Endothelial cell of umbilical vein (primary cell): ENCODE data around the gene FYCO1. TPM values are rescaled to one million over a fixed set of nuclear protein-coding genes. Genes with fewer than 3 reads are reported as not detected.

Source experiments
- BruUV-seq: library from RNA; stranded (reverse); fragments of 400-500 nt; replicated peaks from 2 replicates; lab custom pipeline; 2021; lab: Mats Ljungman, UMichigan
- CTCF ChIA-PET: fragments of 300-600, 350-600 bp; sonication (Branson Sonifier 250); formaldehyde crosslinking; loops from one replicate; lab custom pipeline; 2021; ENCODE audit warnings: antibody characterized with exemption, inconsistent platforms; lab: Charles Lee
- POLR2A ChIA-PET: fragments of 300-600, 350-600 bp; sonication (Branson Sonifier 250); formaldehyde crosslinking; loops from one replicate; lab custom pipeline; 2021; ENCODE audit warnings: antibody characterized with exemption, inconsistent platforms; lab: Charles Lee
- DNase-seq: peaks from one replicate; pipeline ENCODE4 v3.0.0-alpha.2; 2011; ENCODE audit warnings: low read depth, low spot score
- FAIRE-seq: peaks from 2 replicates; lab custom pipeline; 2011; peaks lifted over from hg19 to GRCh38; lab: Jason Lieb, UNC
- H2AFZ ChIP-seq: 2 replicates; pipeline ENCODE4 v1.6.0; 2012; ENCODE audit warnings: low read depth, low read length, control low read depth, inconsistent platforms
- H3K27ac ChIP-seq: 2 replicates; pipeline ENCODE4 v1.5.1; 2011; ENCODE audit warnings: low read depth, mild to moderate bottlenecking, control low read depth, low read length, moderate library complexity; ENCODE audit not compliant: insufficient read depth
- H3K27me3 ChIP-seq, 2 experiments: 2 replicates each; pipeline versions ENCODE4 v1.6.0 to v1.6.1; 2011; ENCODE audit warnings: low read length in 2 of 2, mixed read lengths in 1 of 2; ENCODE audit not compliant: control insufficient read depth in 2 of 2, insufficient read depth in 2 of 2
- H3K36me3 ChIP-seq, 2 experiments: 2 replicates in 1 of 2; 3 replicates in 1 of 2; pipeline ENCODE4 v1.5.1; 2011; ENCODE audit warnings: low read length in 2 of 2, mild to moderate bottlenecking in 1 of 2, moderate library complexity in 1 of 2; ENCODE audit not compliant: control insufficient read depth in 2 of 2, insufficient read depth in 2 of 2; ENCODE audit errors: extremely low read depth in 1 of 2
- H3K4me1 ChIP-seq: 3 replicates; pipeline ENCODE4 v1.5.1; 2011; ENCODE audit warnings: mild to moderate bottlenecking, low read length; ENCODE audit not compliant: control insufficient read depth, insufficient read depth; ENCODE audit errors: extremely low read depth
- H3K4me2 ChIP-seq: 2 replicates; pipeline ENCODE4 v1.6.1; 2011; ENCODE audit warnings: low read length, control low read depth, mixed read lengths; ENCODE audit not compliant: insufficient read depth
- H3K4me3 ChIP-seq, 3 experiments: fragments of 200-600 bp in 1 of 3; sonication (generic), shearing (Covaris generic) in 1 of 3; replicated peaks in 1 of 3; 2 replicates each; pipeline ENCODE4 v1.5.1; 2011 to 2016; ENCODE audit warnings: control low read depth in 3 of 3, low read length in 3 of 3, mild to moderate bottlenecking in 2 of 3, inconsistent platforms in 1 of 3, low read depth in 1 of 3, moderate library complexity in 1 of 3; ENCODE audit not compliant: insufficient read depth in 1 of 3
- H3K79me2 ChIP-seq: 2 replicates; pipeline ENCODE4 v1.6.0; 2012; ENCODE audit warnings: low read length, inconsistent platforms; ENCODE audit not compliant: control insufficient read depth, insufficient read depth
- H3K9ac ChIP-seq: replicated peaks from 2 replicates; pipeline ENCODE3; 2011; ENCODE audit warnings: low read length, control low read depth; ENCODE audit not compliant: insufficient read depth; ENCODE audit errors: extremely low read depth
- H3K9me1 ChIP-seq: replicated peaks from 3 replicates; pipeline ENCODE4 v1.6.0; 2011; ENCODE audit warnings: mild to moderate bottlenecking, low read length; ENCODE audit not compliant: control insufficient read depth, insufficient read depth; ENCODE audit errors: extremely low read depth
- H3K9me3 ChIP-seq: replicated peaks from 2 replicates; pipeline ENCODE4 v1.5.1; 2012; ENCODE audit warnings: low read length, inconsistent platforms; ENCODE audit not compliant: control insufficient read depth, insufficient read depth
- H4K20me1 ChIP-seq: replicated peaks from 2 replicates; pipeline ENCODE3; 2011; ENCODE audit warnings: mild to moderate bottlenecking, low read length; ENCODE audit not compliant: control insufficient read depth, insufficient read depth; ENCODE audit errors: extremely low read depth
- EZH2 ChIP-seq: IDR thresholded peaks from 2 replicates; pipeline ENCODE4 v1.6.1; 2012; ENCODE audit warnings: borderline replicate concordance, low read depth, mild to moderate bottlenecking, moderate library complexity, low read length, inconsistent platforms; ENCODE audit not compliant: severe bottlenecking
- FOS ChIP-seq: IDR thresholded peaks from 2 replicates; pipeline ENCODE4 v1.6.1; 2011; ENCODE audit warnings: mild to moderate bottlenecking, low read length, moderate library complexity, borderline replicate concordance; ENCODE audit not compliant: insufficient read depth
- GATA2 ChIP-seq: IDR thresholded peaks from 2 replicates; pipeline ENCODE4 v1.7.0; 2011; ENCODE audit warnings: low read depth, mild to moderate bottlenecking, moderate library complexity, mixed read lengths, low read length; ENCODE audit not compliant: insufficient read length, insufficient read depth
- JUN ChIP-seq: IDR thresholded peaks from 2 replicates; pipeline ENCODE4 v1.6.1; 2011; ENCODE audit warnings: borderline replicate concordance, low read depth; ENCODE audit not compliant: insufficient read length, insufficient read depth
- MAX ChIP-seq: IDR thresholded peaks from 2 replicates; pipeline ENCODE4 v1.6.1; 2011; ENCODE audit not compliant: insufficient read depth, insufficient read length
- MYC ChIP-seq: IDR thresholded peaks from one replicate; pipeline ENCODE4 v1.6.1; 2011; ENCODE audit warnings: mild to moderate bottlenecking, low read depth, low read length
- POLR2A ChIP-seq: IDR thresholded peaks from 2 replicates; pipeline ENCODE4 v1.6.1; 2012; ENCODE audit warnings: low read depth, mild to moderate bottlenecking, control low read depth, low read length
- POLR2AphosphoS5 ChIP-seq: IDR thresholded peaks from 2 replicates; pipeline ENCODE4 v1.6.1; 2012; ENCODE audit warnings: low read depth, mild to moderate bottlenecking, control low read depth, low read length, moderate library complexity; ENCODE audit not compliant: insufficient read depth
- dilution Hi-C: fragments of 300-500 bp; cut with MboI; formaldehyde crosslinking; loops from one replicate; pipeline ENCODE4 v1.15.0; 2019; ENCODE audit warnings: low sequenced_read_pairs; ENCODE audit not compliant: extremely low pct_ligation_motif_present
- intact Hi-C: fragments of 100-400 bp; cut with micrococcal nuclease; formaldehyde crosslinking; loops from one replicate; pipeline ENCODE4 v1.10.0; 2022
- polyA plus RNA-seq, 4 experiments: library from polyadenylated mRNA; depleted of rRNA in 3 of 4; stranded (reverse) in 3 of 4; unstranded in 1 of 4; fragments of >200 nt; gene quantifications; 2 replicates each; pipeline versions ENCODE4 v1.2.1 to v1.2.3, GENCODE V29; 2011 to 2012; ENCODE audit warnings: missing spikeins in 1 of 4
- total RNA-seq: library from RNA; stranded (reverse); gene quantifications from 2 replicates; pipeline ENCODE4 v1.2.3, GENCODE V29; 2021
- TF ChIP-seq, protein P1 (sequence below), 2 donors: IDR thresholded peaks; 1 replicate in 1 of 2; 2 replicates in 1 of 2; pipeline ENCODE4 v1.5.1; 2011; ENCODE audit warnings: low read length in 2 of 2, mild to moderate bottlenecking in 2 of 2, moderate library complexity in 2 of 2, control low read depth in 1 of 2, inconsistent platforms in 1 of 2, low read depth in 1 of 2; ENCODE audit not compliant: insufficient read depth in 1 of 2; ENCODE audit errors: extremely low read depth in 1 of 2

Gene FYCO1
- total and polyA plus RNA-seq, 2 donors (not counting 3 experiments of a cell fraction or from before 2014, with no cell fraction given) = 13.9 to 20.8 TPM

GRCh38 chr3:45966371-45966791, 29.2 kb downstream of the FYCO1 start:
- FAIRE-seq (no peak), DNase-seq (no peak)
- H3K4me3 ChIP-seq = no peak overlapping the region
- peaks cover 12 to 56% of the 10 kb centered on the region in 2 experiments for H3K36me3 ChIP-seq
- POLR2A ChIA-PET = no interaction called here
- intact Hi-C loops (no loop called here), dilution Hi-C loops (no loop called here)
- no peaks in the 10 kb centered on the region for H3K9me1 ChIP-seq
- no peak overlapping the region for H3K9ac ChIP-seq
- no peaks in the 10 kb centered on the region for H3K9me3 ChIP-seq
- no peak overlapping the region for H3K4me2 ChIP-seq
- H2AFZ ChIP-seq = no peak overlapping the region
- H3K79me2 ChIP-seq = no peaks in the 10 kb centered on the region
- CTCF ChIA-PET = interaction anchor here (0.8 to 3.5 kb wide), 5 partner anchors 27 to 461 kb away, joined by 3 to 16 read pairs (median 6); no protein-coding TSS in a partner anchor
- TF ChIP-seq POLR2AphosphoS5 (no peak), POLR2A (no peak), MYC (no peak), EZH2 (no peak), GATA2 (no peak), FOS (no peak), MAX (no peak), JUN (no peak)
- TF ChIP-seq, protein P1, sequence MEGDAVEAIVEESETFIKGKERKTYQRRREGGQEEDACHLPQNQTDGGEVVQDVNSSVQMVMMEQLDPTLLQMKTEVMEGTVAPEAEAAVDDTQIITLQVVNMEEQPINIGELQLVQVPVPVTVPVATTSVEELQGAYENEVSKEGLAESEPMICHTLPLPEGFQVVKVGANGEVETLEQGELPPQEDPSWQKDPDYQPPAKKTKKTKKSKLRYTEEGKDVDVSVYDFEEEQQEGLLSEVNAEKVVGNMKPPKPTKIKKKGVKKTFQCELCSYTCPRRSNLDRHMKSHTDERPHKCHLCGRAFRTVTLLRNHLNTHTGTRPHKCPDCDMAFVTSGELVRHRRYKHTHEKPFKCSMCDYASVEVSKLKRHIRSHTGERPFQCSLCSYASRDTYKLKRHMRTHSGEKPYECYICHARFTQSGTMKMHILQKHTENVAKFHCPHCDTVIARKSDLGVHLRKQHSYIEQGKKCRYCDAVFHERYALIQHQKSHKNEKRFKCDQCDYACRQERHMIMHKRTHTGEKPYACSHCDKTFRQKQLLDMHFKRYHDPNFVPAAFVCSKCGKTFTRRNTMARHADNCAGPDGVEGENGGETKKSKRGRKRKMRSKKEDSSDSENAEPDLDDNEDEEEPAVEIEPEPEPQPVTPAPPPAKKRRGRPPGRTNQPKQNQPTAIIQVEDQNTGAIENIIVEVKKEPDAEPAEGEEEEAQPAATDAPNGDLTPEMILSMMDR (IDR thresholded peaks at IDR 0.05; ENCODE audit: extremely low read depth in 1 of 2, insufficient read depth in 1 of 2, low read depth in 1 of 2, low read length in 2 of 2) = no peak
- BruUV-seq = no TSS peak
- H3K27me3 ChIP-seq = no peaks in the 10 kb centered on the region
- H3K4me1 ChIP-seq = no peaks in the 10 kb centered on the region
- H4K20me1 ChIP-seq = no peaks in the 10 kb centered on the region
- no peak overlapping the region for H3K27ac ChIP-seq
